Stimulated activated CD4-positive, alpha-beta T cell treated with anti-CD3 and anti-CD28 coated beads, Interleukin-1b, Interleukin-23, amount 100 ng/mL, for 1 hour (primary cell): ENCODE data around the gene NOSTRIN.

Experiments used
- DNase-seq, 2 donors: peaks; one replicate each; pipeline ENCODE4 v3.0.0-alpha.2; 2020; ENCODE audit warnings: low read depth in 2 of 2

The NOSTRIN gene

GRCh38 chr2:168884975-168885374 is 82.5 kb downstream of the NOSTRIN start:
- DNase-seq = no peak

DNA sequence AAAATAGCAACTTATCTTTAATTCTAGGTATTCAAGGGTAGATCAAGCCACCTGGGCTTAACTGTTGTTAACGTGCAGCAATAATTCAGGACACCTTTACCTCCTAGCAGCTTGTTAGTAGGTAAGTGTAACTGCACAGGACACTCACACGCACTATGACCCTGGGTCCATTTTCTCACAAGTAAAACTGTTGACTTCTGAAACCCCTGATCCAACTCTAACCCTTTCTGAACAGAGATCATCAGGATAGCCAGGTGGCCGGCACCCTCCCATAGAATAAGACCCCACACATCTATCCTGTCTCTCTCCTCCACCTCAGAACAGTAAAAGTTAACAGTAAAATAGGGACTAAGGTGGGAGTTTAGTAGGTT is 87.2 kb downstream of the NOSTRIN start:
- DNase-seq = no peak

DNA sequence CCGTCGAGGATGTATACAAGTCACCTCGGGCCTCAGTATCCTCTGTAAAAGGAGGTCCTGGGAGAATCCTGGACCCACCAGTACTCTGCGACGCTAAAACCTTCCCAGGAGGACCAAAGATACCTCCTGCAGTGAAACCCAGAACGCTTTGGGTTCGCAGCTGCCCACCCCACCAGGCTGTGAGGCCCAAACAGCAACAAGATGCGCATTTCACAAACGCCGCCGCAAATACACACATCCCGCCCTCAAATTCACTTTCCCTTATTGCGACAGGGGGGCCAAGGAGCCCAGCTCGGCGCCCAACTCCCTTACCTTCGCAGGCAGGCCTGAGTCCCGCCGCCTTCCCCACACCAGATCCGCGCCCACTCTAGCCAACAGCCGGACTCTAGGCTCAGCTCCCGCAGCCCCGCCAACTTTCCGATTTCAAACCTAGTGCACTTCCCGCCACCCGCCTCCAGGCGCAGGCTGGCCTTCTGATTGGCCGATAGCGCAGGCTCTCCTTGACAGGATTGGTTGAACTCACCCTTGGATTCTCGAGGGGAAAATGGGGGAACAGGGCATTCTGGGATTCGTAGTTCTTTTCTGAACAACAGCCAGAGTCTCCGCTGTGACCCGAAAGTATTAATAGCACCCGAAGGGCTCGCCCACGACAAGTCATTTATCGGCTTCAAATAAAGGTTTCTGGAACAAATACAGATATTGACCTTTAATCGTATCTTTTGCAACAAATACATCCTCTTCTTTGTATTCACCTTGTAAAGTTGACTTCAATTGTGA is 87.8 kb downstream of the NOSTRIN start, which contains the start of gene SPC25:
TSS of gene SPC25 (minus strand) at position 425 of the 777 bp plus-strand sequence. CDS start 911 bp downstream, outside the sequence.
- peak; percentile 57 to 73 for DNase-seq

DNA sequence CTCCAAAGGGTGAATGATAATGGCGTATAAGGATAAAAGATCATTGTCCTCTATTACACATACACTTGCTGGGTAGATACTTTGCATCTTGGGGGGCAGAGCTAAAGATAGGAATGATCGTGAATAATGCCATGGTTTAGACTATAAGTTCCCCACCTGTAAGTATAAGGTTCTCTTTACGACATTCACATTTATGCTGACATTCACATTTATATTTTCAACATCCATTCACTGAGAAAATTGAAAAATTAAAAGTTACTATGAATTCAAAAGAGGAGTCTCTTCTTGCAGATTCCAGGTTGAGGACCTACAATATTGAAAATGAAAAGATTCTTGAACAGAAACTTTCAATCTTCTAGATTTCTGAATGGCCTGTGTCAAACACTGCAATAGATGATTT is 89.9 kb downstream of the NOSTRIN start:
- DNase-seq = no peak

DNA sequence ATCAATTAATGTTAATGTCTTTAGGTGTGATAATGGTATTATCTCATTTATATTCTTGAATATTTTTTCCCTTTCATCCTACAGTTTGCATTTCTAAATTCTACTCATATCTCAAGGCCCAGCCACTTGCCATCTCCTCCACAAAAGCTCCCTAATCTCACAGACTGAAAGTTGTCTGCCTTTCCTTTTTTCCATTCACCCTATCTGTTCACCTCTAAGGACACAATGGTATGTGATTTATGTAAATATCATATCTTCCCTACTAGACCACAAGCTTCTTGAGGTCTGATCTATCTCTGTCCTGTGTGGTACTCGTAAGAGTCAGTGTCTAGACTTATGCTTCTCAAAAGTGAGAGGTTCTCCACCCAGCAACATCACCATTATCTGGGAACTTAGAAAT is 91.7 kb downstream of the NOSTRIN start:
- no peak for DNase-seq

GRCh38 chr2:168894720-168895119 is 92.3 kb downstream of the NOSTRIN start:
- DNase-seq = no peak

DNA sequence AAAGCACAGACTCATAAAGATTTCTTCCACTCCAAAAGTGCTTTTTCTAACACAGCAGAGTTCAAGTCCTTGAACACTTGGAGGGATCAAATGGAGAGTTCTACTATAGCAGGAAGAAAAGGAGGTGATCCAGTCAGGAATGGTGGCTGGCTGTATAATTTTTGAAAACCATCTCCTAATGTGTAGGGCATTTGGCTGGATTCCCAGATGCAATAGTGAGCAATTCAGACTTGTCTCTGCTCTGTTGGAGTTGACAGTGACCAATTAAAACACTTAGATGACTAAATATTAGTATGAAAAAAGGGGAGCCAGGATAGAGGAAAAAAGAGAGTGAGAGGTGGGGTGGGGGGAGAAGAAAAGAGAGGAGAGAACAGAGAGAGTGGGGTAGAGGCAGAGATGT is 93.3 kb downstream of the NOSTRIN start:
- no peak for DNase-seq

DNA sequence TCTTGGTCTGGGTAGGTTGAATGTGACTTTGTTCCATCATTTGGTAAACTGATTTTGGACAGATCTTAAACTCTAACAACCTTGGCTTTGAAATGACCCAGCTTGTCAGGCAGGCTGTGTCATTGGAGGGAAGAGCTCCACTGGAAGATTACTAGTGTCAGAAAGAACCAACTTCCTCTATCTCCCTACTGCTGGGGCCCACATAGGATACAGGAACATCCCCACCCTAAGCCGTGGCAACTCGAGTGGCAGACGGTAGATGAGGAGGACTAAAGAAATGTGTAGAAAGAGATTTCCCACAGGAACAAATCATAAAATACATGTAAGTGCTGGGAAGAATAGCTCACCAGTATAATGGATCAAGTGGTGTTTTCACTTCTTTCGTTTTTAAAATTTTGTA is 94.3 kb downstream of the NOSTRIN start:
- no peak for DNase-seq

DNA sequence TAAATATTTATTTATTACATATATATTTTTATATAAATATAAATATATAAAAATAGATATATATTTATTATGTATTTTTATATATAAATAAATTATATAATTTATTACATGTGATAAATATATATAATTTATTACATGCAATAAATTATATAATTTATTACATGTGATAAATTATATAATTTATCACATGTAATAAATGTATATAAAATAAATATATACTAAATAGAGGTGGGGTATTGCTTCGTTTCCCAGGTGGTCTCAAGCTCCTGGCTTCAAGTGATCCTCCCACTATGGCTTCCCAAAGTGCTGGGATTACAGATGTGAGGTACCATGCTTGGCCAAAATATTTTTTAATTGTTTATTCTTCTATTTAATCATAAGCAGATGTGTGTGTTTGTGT is 95.0 kb downstream of the NOSTRIN start:
- DNase-seq = no peak

DNA sequence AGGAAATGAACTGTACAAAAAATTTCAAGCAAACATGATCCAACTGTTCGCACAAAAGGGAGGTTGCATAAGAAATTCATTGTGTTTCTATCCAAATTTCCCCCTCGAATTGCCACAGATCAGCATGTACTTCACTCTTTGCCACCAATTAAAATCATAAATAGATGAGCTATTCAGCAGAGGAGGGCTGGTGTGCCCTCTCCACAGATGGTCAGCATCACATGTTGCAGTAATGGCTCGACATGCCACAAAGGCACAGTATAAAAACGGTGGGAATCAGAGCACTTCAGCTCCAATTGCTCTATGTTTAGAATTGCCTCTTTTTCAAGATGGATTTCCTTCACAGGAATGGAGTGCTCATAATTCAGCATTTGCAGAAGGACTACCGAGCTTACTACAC is 98.6 kb downstream of the NOSTRIN start, which contains the start of gene G6PC2:
TSS of gene G6PC2 (plus strand) at position 289 of the 400 bp plus-strand sequence. CDS start at position 330, 41 bp downstream.
- no peak for DNase-seq

DNA sequence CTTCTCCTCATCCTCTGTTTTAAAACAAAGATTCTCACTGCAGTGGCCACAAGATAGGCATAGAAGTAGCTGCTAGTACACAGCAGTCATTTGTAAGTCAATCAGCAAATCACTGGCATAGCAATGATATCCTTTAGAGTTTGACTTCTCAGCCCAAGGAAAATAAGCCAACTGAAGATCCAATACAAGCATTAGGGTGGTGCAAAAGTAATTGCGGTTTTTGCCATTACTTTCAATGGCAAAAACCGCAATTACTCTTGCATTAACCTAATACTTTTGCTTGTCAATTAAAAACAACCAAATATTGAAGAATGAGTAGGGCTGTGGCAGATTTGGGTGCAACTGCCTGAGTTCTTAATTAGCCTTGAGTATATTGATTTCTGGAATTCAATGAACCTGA is 101.5 kb downstream of the NOSTRIN start:
- DNase-seq = no peak

DNA sequence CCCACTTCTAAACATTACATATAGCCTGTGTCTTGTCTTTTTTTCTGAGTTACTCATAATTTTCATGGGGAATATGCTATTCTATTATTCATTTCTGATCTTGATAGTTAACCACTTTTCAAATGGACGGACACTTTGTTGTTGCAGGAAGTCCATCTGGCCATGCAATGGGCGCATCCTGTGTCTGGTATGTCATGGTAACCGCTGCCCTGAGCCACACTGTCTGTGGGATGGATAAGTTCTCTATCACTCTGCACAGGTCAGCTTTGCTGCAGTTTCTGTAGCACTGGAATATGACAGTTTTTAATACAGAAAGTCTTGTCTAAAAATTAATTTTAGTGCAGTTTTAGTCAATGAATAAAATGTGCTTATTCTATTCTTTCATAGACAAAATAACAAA is 101.9 kb downstream of the NOSTRIN start:
- DNase-seq = no peak

- no peak for DNase-seq
Observed at GRCh38 chr2:168907940-168908662, 105.7 kb downstream of the NOSTRIN start.

DNA sequence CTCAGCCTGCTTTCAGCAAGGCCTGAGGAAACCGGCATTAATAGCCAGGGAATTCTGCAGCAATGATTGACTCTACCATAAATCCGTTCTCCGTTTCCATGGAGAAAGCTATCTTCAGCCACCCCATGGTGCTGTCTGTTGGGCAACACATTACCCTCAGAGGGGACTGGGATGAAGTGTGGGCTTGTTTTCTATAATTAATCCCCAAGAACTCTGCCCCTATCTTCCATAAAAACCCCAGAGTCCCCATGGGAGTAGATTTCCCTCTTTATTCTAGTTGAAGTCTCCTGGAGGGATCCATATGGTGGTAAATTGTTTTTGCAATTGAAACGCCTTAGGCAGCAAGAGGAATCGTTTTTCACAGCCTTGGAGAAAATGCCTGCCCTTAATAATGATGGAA is 107.9 kb downstream of the NOSTRIN start:
- DNase-seq = no peak

DNA sequence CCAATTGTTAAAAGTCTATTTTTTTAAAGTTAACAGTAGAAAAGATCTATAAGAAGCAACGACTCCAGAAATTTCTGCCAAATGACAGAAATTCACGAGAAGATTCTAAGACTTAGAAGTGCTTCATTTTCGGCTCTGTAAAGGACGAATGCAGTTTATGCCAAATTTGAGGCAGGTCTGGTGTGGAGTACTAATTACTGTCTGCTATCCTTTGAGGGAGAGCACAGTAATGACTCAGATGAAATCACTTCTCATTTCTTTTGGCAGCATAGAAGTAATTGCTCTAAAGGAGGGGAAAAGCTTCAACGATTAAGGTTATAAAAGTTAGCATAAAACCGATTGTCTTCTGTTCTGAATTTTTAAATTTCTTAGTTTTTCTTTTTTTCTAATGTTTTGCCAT is 110.0 kb downstream of the NOSTRIN start:
- DNase-seq = no peak

DNA sequence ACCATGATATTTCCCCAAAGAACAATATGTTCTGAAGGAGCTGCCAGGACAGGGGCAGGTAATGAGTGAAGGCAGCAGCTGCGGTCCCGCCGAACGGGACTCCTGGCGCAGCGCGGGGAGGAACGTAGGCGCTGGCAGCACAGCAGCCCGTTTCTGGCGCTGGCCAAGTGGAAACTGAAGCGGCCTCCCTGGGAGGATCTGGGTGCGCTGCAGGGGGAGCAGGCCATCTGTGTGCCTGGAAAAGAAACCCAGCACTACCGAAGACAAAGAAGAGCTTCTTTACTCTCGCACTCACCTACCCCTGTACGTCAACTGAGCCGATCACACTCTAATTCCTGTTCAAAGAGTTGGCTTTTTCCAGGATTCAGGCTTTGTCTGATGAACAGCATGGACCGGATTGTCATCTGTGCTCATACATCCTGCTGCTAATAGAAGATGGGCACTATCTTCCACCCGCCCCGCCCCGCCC is 110.5 kb downstream of the NOSTRIN start:
- no peak for DNase-seq

GRCh38 chr2:168913495-168913894 is 111.1 kb downstream of the NOSTRIN start:
- DNase-seq = no peak
